ENCODE results near the gene CBFB. TPM values are rescaled to one million over a fixed set of nuclear protein-coding genes. Genes with fewer than 3 reads are reported as not detected.

Gene CBFB
- total and polyA plus RNA-seq, 2 of the 4 experiments (the other 2 are of a cell fraction), result 44.2 to 48.0 TPM

DNA sequence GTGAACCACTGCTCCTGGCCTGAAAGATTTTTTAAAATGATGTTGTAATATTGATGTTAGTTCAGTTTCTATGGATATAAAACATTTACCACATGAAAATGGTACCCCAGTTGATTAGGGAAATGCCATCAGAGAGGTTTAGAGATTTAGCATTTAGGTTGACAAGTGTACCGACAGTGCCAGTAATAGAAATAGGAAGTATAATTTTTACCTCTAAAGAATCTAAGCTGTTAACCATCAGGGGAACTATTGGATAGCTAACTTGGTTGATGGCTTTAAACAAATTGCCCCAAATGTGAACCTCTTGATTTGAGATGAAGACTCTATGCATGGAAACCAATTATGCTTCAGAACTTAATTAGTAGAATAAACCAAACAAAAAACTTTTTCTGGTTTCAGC is 6.4 kb downstream of the CBFB start:
- Histone ChIP-seq H3K4me1 (ENCODE audit: control insufficient read depth, insufficient read depth, low read length) (peaks cover 17% of the 10 kb centered on the region), H2BK120ac (ENCODE audit: low read depth, low read length) (no peak overlapping the region), H4K91ac (ENCODE audit: insufficient read depth, low read depth, low read length) (no peak overlapping the region), H3K14ac (replicated peaks; ENCODE audit: low read depth, low read length) (no peak overlapping the region), H3K9ac (ENCODE audit: low read depth, low read length) (no peak overlapping the region), H3K23ac (ENCODE audit: low read depth, low read length) (no peak overlapping the region), H3K9me1 (ENCODE audit: insufficient read depth, low read length) (0 out of 2 replicates have a peak, but pooled peaks cover 3% of the 10 kb centered on the region), H3K18ac (ENCODE audit: low read depth, low read length) (no peak overlapping the region), H3K36me3 (ENCODE audit: control insufficient read depth, insufficient read depth, low read length) (peaks cover 10% of the 10 kb centered on the region), H3K27me3 (ENCODE audit: control insufficient read depth, insufficient read depth, low read length) (no peaks in the 10 kb centered on the region), H2BK5ac (ENCODE audit: low read depth, low read length, poor library complexity, severe bottlenecking) (no peak overlapping the region), H2BK20ac (ENCODE audit: low read depth, low read length) (no peak overlapping the region), H3K79me1 (ENCODE audit: low read depth in 1 of 2, low read length in 2 of 2) (peaks cover 5 to 45% of the 10 kb centered on the region in 2 experiments; a peak in 3 of 4 replicates), H3K4me2 (ENCODE audit: low read depth, low read length) (no peak overlapping the region), H2AFZ (replicated peaks; ENCODE audit: low read length, poor library complexity) (no peak overlapping the region), H3K9me3 (ENCODE audit: control insufficient read depth, insufficient read depth, low read length) (no peaks in the 10 kb centered on the region), H2BK15ac (ENCODE audit: low read depth, low read length) (no peak overlapping the region), H3K4ac (ENCODE audit: low read depth, low read length) (no peak overlapping the region), H3K56ac (ENCODE audit: extremely low read depth, insufficient read depth, low read length) (no peak overlapping the region), H2AK5ac (ENCODE audit: low read depth, low read length) (no peak overlapping the region), H3K4me3 (ENCODE audit: insufficient read depth, low read depth, low read length) (no peak overlapping the region), H3K27ac (ENCODE audit: insufficient read depth, low read length) (no peak overlapping the region), H2AK9ac (replicated peaks; ENCODE audit: low read depth, low read length, poor library complexity) (no peak overlapping the region), H4K8ac (ENCODE audit: low read depth in 2 of 2, low read length in 2 of 2) (no peak overlapping the region), H4K20me1 (ENCODE audit: insufficient read depth, low read length) (peaks cover 47% of the 10 kb centered on the region), H4K5ac (ENCODE audit: low read depth, low read length) (no peak overlapping the region)
- ATAC-seq (ENCODE audit: low read depth) (no peak), DNase-seq (no peak)
- no peak for TF ChIP-seq SMC3 (IDR thresholded peaks at IDR 0.05; ENCODE audit: low read depth, low read length)
- no peak for TF ChIP-seq MAFK (IDR thresholded peaks at IDR 0.05; ENCODE audit: low read depth, low read length)
- no peak for TF ChIP-seq POLR2A (IDR thresholded peaks at IDR 0.05; ENCODE audit: low read depth, low read length)
- no peak for TF ChIP-seq CEBPB (IDR thresholded peaks at IDR 0.05; ENCODE audit: low read depth, low read length)
- no peak for TF ChIP-seq RFX5 (IDR thresholded peaks at IDR 0.05; ENCODE audit: low read depth, low read length)
- TF ChIP-seq, protein P1, sequence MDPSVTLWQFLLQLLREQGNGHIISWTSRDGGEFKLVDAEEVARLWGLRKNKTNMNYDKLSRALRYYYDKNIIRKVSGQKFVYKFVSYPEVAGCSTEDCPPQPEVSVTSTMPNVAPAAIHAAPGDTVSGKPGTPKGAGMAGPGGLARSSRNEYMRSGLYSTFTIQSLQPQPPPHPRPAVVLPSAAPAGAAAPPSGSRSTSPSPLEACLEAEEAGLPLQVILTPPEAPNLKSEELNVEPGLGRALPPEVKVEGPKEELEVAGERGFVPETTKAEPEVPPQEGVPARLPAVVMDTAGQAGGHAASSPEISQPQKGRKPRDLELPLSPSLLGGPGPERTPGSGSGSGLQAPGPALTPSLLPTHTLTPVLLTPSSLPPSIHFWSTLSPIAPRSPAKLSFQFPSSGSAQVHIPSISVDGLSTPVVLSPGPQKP (IDR thresholded peaks at IDR 0.05; ENCODE audit: borderline replicate concordance, low read depth, low read length), result no peak
- ChIA-PET POLR2A (ENCODE audit: unreplicated experiment) (no interaction called here), CTCF (no interaction called here)
- in situ Hi-C loops (cut with MboI; ENCODE audit: low sequenced_read_pairs), result no loop called here
- no CpG with 5 or more reads among the region's 1 CpG for WGBS, 2 experiments (ENCODE audit: extremely low coverage in 2 of 2, insufficient read length in 1 of 2)
- no TSS peak for BruUV-seq (replicated peaks)
- intact Hi-C loops (cut with micrococcal nuclease), result no loop called here
- dilution Hi-C loops (cut with HindIII; ENCODE audit: low sequenced_read_pairs, unreplicated experiment), result no loop called here

Measured in IMR-90 (cell line).